Erythroblast (primary cell): ENCODE data around the gene TELO2.

Experiments used
- GATA1 ChIP-seq: IDR thresholded peaks from 2 replicates; pipeline ENCODE4 v1.6.1; 2011; ENCODE audit warnings: low read depth, mild to moderate bottlenecking, control low read depth, low read length, moderate library complexity
- POLR2A ChIP-seq: IDR thresholded peaks from 2 replicates; pipeline ENCODE4 v1.6.1; 2011; ENCODE audit warnings: mild to moderate bottlenecking, low read length

DNA sequence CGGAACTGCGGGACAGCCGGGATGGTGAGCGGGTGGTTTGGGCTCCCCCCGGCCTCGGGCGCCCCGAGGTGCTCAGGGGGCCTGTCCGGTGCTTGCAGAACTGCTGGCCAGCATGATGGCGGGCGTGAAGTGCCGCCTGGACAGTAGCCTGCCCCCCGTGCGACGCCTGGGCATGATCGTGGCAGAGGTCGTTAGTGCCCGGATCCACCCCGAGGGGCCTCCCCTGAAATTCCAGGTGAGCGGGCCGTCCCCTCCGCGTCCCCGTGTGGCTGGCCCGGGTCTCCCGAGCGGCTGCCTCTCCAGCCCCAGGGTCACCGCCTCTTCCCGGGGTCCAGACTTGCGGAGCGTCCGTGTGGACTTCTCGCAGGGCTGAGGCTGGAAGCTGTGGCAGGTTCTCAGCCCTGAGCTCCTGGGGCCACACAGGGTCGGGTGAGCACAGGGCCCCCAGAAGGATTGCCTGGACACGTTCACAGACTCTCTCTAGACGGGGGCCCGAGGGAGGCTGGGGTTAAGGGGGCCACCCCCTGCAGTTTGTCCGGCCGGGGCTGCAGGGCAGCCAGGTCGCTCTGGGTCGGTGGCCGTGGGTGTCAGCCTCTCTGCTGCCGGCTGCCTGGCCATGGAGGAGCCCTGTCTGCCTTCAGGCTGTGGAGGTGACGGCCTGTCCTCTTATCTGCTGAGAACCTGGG, 7.4 kb downstream of the TELO2 start:
- TF ChIP-seq POLR2A (no peak), GATA1 (no peak)
